GM19455 (cell line): ENCODE measurements around the gene ARHGAP29.

Source experiments
- ATAC-seq: cut with Tn5 transposase; IDR thresholded peaks from one replicate; pipeline ENCODE4 v1.9.1; 2021; ENCODE audit not compliant: unreplicated experiment

The ARHGAP29 gene

GRCh38 chr1:94126651-94127050 lies 110.7 kb downstream of the ARHGAP29 start:
- no peak for ATAC-seq

DNA sequence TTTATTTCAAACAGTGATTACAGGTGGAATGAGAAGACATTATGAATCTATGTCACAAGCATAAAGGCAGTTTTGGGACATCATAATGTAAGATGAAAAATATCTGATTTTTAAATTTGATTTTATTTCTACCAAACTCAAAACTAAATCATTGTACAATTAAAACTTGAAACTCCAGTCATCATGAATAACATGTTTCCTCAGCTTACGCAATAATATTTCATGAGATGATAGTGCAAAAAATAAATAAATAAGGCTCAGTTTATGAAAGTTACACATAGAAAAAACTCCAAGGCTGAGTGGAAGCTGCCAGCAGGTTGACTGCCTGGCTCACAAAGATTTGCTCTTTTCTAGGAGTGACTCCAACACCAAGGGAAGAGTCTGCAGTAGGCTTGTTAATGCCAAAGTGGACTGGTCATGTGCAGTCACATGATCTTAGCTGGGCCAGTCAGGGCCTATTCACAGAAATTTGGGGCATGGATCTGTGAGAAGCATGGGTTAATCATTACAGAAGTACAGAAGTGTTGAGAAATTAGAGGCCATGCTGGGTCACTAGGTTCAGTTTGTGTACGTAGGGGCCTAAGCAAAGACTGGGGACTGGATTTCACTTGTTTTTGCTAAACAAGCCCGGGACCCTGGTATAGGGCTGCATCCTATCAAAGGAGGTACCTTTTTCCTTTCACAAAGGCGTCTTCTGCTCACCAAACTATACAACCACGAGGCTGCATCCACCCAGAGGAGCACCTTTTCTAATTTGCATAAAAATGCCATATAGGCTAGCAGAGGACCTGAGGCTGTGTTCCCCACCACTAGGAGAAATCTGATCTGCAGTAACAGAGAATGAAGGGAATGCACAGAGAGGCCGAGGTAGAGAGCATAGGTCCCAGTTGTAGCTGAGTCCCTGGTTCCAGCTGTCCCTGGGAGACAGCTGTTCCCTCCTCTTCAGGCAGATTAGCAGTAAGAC lies 111.6 kb downstream of the ARHGAP29 start:
- ATAC-seq, result no peak

DNA sequence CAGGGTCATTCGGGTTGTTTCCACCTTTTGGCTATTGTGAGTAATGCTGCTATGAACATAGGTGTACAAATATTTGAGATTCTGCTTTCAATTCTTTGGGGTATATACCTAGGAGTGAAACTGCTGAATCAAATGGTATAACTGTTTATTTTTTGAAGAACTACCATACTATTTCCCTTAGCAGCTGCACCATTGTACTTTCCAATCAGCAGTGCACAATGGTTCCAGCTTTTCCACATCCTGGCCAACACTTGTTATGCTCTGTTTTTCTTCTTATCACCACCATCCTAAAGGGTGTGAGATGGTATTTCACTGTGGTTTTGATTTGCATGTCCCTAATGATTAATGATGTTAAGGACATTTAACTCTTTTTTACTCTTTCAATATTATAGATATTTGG lies 112.8 kb downstream of the ARHGAP29 start:
- ATAC-seq, result no peak

DNA sequence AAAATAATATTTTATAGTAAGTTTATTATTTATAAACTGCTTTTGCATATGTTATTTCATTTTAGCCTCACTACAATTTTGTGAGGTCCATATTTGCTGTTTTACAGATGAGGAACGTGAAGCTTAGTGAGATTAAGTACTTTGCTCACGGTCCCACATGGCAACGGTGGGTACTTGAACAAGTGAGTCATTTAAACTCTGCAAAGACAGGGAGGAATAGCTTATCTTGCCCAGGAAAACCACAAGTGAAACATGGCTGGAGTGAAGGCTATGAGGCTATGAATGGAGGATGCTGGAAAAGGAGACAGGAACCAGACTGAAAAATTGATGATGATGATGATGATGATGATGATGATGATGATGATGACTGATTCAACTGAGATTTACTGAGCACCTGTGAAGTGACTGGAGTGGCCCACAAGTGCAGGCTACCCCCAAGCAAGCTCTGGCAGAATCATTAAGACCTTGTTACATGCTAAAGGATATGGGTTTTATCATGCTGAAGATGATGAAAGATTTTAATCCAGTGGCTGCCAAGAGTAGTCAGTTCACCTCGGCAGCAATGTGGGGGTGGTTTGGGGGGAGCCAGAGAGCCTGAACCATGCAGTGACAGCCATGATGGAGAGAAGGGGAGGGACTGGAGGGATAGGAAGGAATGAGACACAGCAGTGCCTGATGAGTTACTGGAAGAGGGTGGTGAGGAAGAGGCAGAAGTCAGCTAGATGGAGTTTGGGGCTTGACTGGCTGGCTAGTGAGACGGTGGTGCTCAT lies 115.0 kb downstream of the ARHGAP29 start:
- no peak for ATAC-seq
